Keratinocyte (primary cell): ENCODE results near the gene PPARGC1A. TPM values are rescaled to one million over a fixed set of nuclear protein-coding genes. Genes with fewer than 3 reads are reported as not detected.

Experiments used
- DNase-seq: peaks from one replicate; pipeline ENCODE4 v3.0.0-alpha.2; 2011; ENCODE audit warnings: low read depth, missing footprints, low spot score
- FAIRE-seq: peaks from 2 replicates; lab custom pipeline; 2011; peaks lifted over from hg19 to GRCh38; lab: Jason Lieb, UNC
- H2AFZ ChIP-seq: 2 replicates; pipeline ENCODE4 v1.6.0; 2012; ENCODE audit warnings: low read length, control low read depth, inconsistent platforms; ENCODE audit not compliant: control insufficient read depth
- H3K27ac ChIP-seq: 2 replicates; pipeline ENCODE4 v1.5.1; 2011; ENCODE audit warnings: low read length; ENCODE audit not compliant: control insufficient read depth, insufficient read depth
- H3K27me3 ChIP-seq: 3 replicates; pipeline ENCODE4 v1.6.0; 2011; ENCODE audit warnings: low read length; ENCODE audit not compliant: control insufficient read depth, insufficient read depth; ENCODE audit errors: extremely low read depth
- H3K36me3 ChIP-seq, 2 experiments: 2 replicates in 1 of 2; 3 replicates in 1 of 2; pipeline ENCODE4 v1.5.1; 2011; ENCODE audit warnings: low read length in 2 of 2, mild to moderate bottlenecking in 1 of 2; ENCODE audit not compliant: control insufficient read depth in 2 of 2, insufficient read depth in 2 of 2; ENCODE audit errors: extremely low read depth in 1 of 2
- H3K4me1 ChIP-seq: 3 replicates; pipeline ENCODE4 v1.5.1; 2011; ENCODE audit warnings: low read length; ENCODE audit not compliant: control insufficient read depth, insufficient read depth; ENCODE audit errors: extremely low read depth
- H3K4me2 ChIP-seq: 3 replicates; pipeline ENCODE4 v1.6.0; 2011; ENCODE audit warnings: low read depth, low read length; ENCODE audit not compliant: control insufficient read depth, insufficient read depth; ENCODE audit errors: extremely low read depth
- H3K4me3 ChIP-seq, 3 experiments: fragments of 200-600 bp in 1 of 3; sonication (generic) in 1 of 3; 2 replicates in 2 of 3; 3 replicates in 1 of 3; pipeline ENCODE4 v1.5.1; 2011 to 2016; ENCODE audit warnings: low read length in 3 of 3, mild to moderate bottlenecking in 3 of 3, control low read depth in 2 of 3, inconsistent platforms in 1 of 3, low read depth in 1 of 3, mixed read lengths in 1 of 3, mixed run types in 1 of 3, moderate library complexity in 1 of 3; ENCODE audit not compliant: control insufficient read depth in 2 of 3, insufficient read depth in 2 of 3; ENCODE audit errors: extremely low read depth in 1 of 3
- H3K79me2 ChIP-seq: 2 replicates; pipeline ENCODE4 v1.6.0; 2012; ENCODE audit warnings: low read length; ENCODE audit not compliant: control insufficient read depth, insufficient read depth
- H3K9ac ChIP-seq: 3 replicates; pipeline ENCODE4 v1.6.0; 2011; ENCODE audit warnings: low read length; ENCODE audit not compliant: control insufficient read depth, insufficient read depth; ENCODE audit errors: extremely low read depth
- H3K9me1 ChIP-seq: 3 replicates; pipeline ENCODE4 v1.6.0; 2011; ENCODE audit warnings: low read length; ENCODE audit not compliant: control insufficient read depth, insufficient read depth; ENCODE audit errors: extremely low read depth
- H3K9me3 ChIP-seq: 2 replicates; pipeline ENCODE4 v1.5.1; 2012; ENCODE audit warnings: low read depth, low read length; ENCODE audit not compliant: control insufficient read depth
- H4K20me1 ChIP-seq: 3 replicates; pipeline ENCODE4 v1.6.0; 2011; ENCODE audit warnings: low read length; ENCODE audit not compliant: control insufficient read depth, insufficient read depth; ENCODE audit errors: extremely low read depth
- EZH2 ChIP-seq: IDR thresholded peaks from one replicate; pipeline ENCODE4 v1.6.1; 2012; ENCODE audit warnings: inconsistent platforms, mild to moderate bottlenecking, low read length, moderate library complexity
- dilution Hi-C: fragments of 300-500 bp; cut with MboI; formaldehyde crosslinking; loops from one replicate; pipeline ENCODE4 v1.7.0; 2020; ENCODE audit warnings: low sequenced_read_pairs; ENCODE audit not compliant: extremely low pct_ligation_motif_present
- polyA plus RNA-seq, 5 experiments: library from polyadenylated mRNA; depleted of rRNA in 3 of 5; stranded (reverse) in 3 of 5; stranded (forward) in 1 of 5; unstranded in 1 of 5; fragments of >200 nt; gene quantifications; 1 replicate in 1 of 5; 2 replicates in 3 of 5; 3 replicates in 1 of 5; pipeline versions ENCODE4 v1.2.1 to v1.2.3, GENCODE V29; 2011 to 2012; ENCODE audit warnings: missing spikeins in 2 of 5, low read depth in 1 of 5, low replicate concordance in 1 of 5
- TF ChIP-seq, protein P1 (sequence below), 3 experiments: IDR thresholded peaks in 1 of 3; conservative IDR thresholded peaks in 1 of 3; optimal IDR thresholded peaks in 1 of 3; 2 replicates in 2 of 3; 3 replicates in 1 of 3; pipeline versions ENCODE3 to v1.5.1; 2011; ENCODE audit warnings: low read length in 3 of 3, mild to moderate bottlenecking in 3 of 3, moderate library complexity in 2 of 3, control low read depth in 1 of 3, inconsistent platforms in 1 of 3; ENCODE audit not compliant: insufficient read depth in 2 of 3; ENCODE audit errors: extremely low read depth in 1 of 3

Gene PPARGC1A
- polyA plus RNA-seq, 1 donor (not counting 4 experiments of a cell fraction or from before 2014, with no cell fraction given): 0.18 TPM

DNA sequence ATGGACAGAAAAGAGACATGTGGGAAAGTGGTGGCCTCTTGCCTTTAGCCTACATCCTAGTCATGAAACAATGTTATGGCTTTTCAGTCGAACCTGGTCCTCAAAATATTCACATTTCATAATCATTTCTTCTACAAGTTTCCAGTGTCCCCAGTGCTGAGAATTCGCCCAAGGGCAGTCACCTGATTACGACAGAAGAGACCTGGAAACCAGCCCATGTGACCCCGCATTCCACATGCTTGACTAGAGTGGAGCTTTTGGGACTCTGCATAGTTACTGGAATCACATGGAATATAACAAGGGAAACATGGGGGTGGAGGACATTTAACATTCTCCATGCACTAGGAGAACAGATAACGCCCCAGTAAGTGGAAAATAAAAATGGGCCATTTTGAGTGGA is 100.1 kb downstream of the PPARGC1A start:
- DNase-seq: no peak
- no peaks in the 10 kb centered on the region for H3K36me3 ChIP-seq
- H3K27ac ChIP-seq: no peak overlapping the region
- H3K79me2 ChIP-seq: no peaks in the 10 kb centered on the region
- no peaks in the 10 kb centered on the region for H3K27me3 ChIP-seq
- no peak for TF ChIP-seq EZH2
- TF ChIP-seq, protein P1, sequence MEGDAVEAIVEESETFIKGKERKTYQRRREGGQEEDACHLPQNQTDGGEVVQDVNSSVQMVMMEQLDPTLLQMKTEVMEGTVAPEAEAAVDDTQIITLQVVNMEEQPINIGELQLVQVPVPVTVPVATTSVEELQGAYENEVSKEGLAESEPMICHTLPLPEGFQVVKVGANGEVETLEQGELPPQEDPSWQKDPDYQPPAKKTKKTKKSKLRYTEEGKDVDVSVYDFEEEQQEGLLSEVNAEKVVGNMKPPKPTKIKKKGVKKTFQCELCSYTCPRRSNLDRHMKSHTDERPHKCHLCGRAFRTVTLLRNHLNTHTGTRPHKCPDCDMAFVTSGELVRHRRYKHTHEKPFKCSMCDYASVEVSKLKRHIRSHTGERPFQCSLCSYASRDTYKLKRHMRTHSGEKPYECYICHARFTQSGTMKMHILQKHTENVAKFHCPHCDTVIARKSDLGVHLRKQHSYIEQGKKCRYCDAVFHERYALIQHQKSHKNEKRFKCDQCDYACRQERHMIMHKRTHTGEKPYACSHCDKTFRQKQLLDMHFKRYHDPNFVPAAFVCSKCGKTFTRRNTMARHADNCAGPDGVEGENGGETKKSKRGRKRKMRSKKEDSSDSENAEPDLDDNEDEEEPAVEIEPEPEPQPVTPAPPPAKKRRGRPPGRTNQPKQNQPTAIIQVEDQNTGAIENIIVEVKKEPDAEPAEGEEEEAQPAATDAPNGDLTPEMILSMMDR (optimal IDR thresholded peaks at IDR 0.05 in 1 of 3, IDR thresholded peaks at IDR 0.05 in 1 of 3, conservative IDR thresholded peaks at IDR 0.05 in 1 of 3; ENCODE audit: extremely low read depth in 1 of 3, insufficient read depth in 2 of 3, low read length in 3 of 3): no peak
- H4K20me1 ChIP-seq: no peaks in the 10 kb centered on the region
- no peak overlapping the region for H3K4me2 ChIP-seq
- no peak overlapping the region for H2AFZ ChIP-seq
- H3K4me3 ChIP-seq: no peak overlapping the region
- FAIRE-seq: no peak
- H3K9me1 ChIP-seq: no peaks in the 10 kb centered on the region
- H3K4me1 ChIP-seq: no peaks in the 10 kb centered on the region
- H3K9ac ChIP-seq: no peak overlapping the region
- no peaks in the 10 kb centered on the region for H3K9me3 ChIP-seq
- dilution Hi-C loops: no loop called here

DNA sequence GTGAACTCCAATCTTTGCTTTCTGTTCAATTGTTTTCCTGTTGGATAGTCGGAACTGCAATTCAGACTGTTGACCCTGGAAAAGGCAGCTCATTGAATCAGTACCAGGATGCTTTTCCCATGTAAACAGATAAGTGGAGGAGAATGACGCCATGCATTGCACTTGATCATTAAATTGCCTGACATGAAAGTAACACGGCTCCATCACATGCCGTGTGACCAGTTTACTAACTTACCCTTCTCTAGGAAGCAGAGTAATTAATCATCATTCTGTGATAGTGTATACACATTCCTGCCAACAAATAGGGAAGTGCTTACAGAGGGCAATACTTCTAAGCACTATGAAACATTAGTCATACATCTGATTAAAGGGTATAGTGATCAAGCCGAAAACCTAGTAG is 101.4 kb downstream of the PPARGC1A start:
- FAIRE-seq (no peak), DNase-seq (no peak)
- no peak overlapping the region for H3K4me2 ChIP-seq
- no peak overlapping the region for H3K9ac ChIP-seq
- no peak overlapping the region for H3K4me3 ChIP-seq
- no peaks in the 10 kb centered on the region for H3K27me3 ChIP-seq
- H3K27ac ChIP-seq: no peak overlapping the region
- H4K20me1 ChIP-seq: no peaks in the 10 kb centered on the region
- TF ChIP-seq, protein P1 (optimal IDR thresholded peaks at IDR 0.05 in 1 of 3, IDR thresholded peaks at IDR 0.05 in 1 of 3, conservative IDR thresholded peaks at IDR 0.05 in 1 of 3; ENCODE audit: extremely low read depth in 1 of 3, insufficient read depth in 2 of 3, low read length in 3 of 3): no peak
- no peak for TF ChIP-seq EZH2
- dilution Hi-C loops: no loop called here
- H3K36me3 ChIP-seq: no peaks in the 10 kb centered on the region
- H3K79me2 ChIP-seq: no peaks in the 10 kb centered on the region
- H3K4me1 ChIP-seq: no peaks in the 10 kb centered on the region
- no peaks in the 10 kb centered on the region for H3K9me1 ChIP-seq
- no peak overlapping the region for H2AFZ ChIP-seq
- no peaks in the 10 kb centered on the region for H3K9me3 ChIP-seq
